K562 (cell line): ENCODE measurements around the gene ZNF701. TPM values are rescaled to one million over a fixed set of nuclear protein-coding genes. Genes with fewer than 3 reads are reported as not detected.

ENCODE experiments used
- ATAC-seq: fragments of 200-7000 bp; cut with Tn5 transposase; 3 replicates; pipeline ENCODE4 v1.9.1; 2020; ENCODE audit warnings: moderate library complexity
- BruUV-seq: library from RNA; stranded (reverse); fragments of 400-500 nt; replicated peaks from 2 replicates; lab custom pipeline; 2021; lab: Mats Ljungman, UMichigan
- CTCF ChIA-PET: fragments of 300-600 bp; formaldehyde crosslinking; extraction: SDS; loops from one replicate; lab custom pipeline; 2021; ENCODE audit warnings: low intra/inter-chr PET ratio; lab: Yijun Ruan, JAX
- POLR2A ChIA-PET: fragments of 300-600, 350-650 bp; sonication (Branson Sonifier 250); formaldehyde crosslinking; extraction: SDS; loops from one replicate; lab custom pipeline; 2021; ENCODE audit warnings: antibody characterized with exemption, inconsistent platforms; lab: Yijun Ruan, JAX
- DNase-seq, 4 experiments: peaks; one replicate each; pipeline versions ENCODE4 v3.0.0 to v3.0.0-alpha.2; 2011 to 2018; ENCODE audit warnings: low spot score in 3 of 4, mixed read lengths in 3 of 4; ENCODE audit errors: extremely low read depth in 1 of 4
- FAIRE-seq: peaks from 2 replicates; lab custom pipeline; 2011; peaks lifted over from hg19 to GRCh38; lab: Jason Lieb, UNC
- H2AFZ ChIP-seq: 2 replicates; pipeline ENCODE4 v1.6.0; 2011; ENCODE audit warnings: low read depth, low read length, control low read depth, inconsistent platforms
- H3K27ac ChIP-seq: fragments of 200-600 bp; 3 replicates; pipeline ENCODE4 v1.8.0; 2011; ENCODE audit warnings: low read depth, mild to moderate bottlenecking, control low read depth, inconsistent platforms, low read length, moderate library complexity, mixed read lengths; ENCODE audit errors: extremely low read depth
- H3K27me3 ChIP-seq, 2 experiments: fragments of 300-600 bp in 1 of 2; 2 replicates in 1 of 2; 3 replicates in 1 of 2; pipeline versions ENCODE4 v1.6.0 to v1.8.0; 2011; ENCODE audit warnings: inconsistent platforms in 2 of 2, low read length in 2 of 2, mild to moderate bottlenecking in 1 of 2, mixed read lengths in 1 of 2, moderate library complexity in 1 of 2; ENCODE audit not compliant: control insufficient read depth in 2 of 2, insufficient read depth in 2 of 2
- H3K36me3 ChIP-seq: fragments of 300-600 bp; 3 replicates; pipeline ENCODE4 v1.8.0; 2011; ENCODE audit warnings: mild to moderate bottlenecking, low read length, inconsistent platforms; ENCODE audit not compliant: control insufficient read depth, insufficient read depth
- H3K4me1 ChIP-seq, 2 experiments: fragments of 200-600 bp in 1 of 2; replicated peaks in 1 of 2; 2 replicates in 1 of 2; 3 replicates in 1 of 2; pipeline versions ENCODE4 v1.5.1 to v1.8.0; 2011; ENCODE audit warnings: inconsistent platforms in 2 of 2, low read length in 2 of 2, mild to moderate bottlenecking in 1 of 2, mixed read lengths in 1 of 2, moderate library complexity in 1 of 2; ENCODE audit not compliant: control insufficient read depth in 2 of 2, insufficient read depth in 2 of 2
- H3K4me2 ChIP-seq: 2 replicates; pipeline ENCODE4 v1.6.1; 2011; ENCODE audit warnings: low read length, control low read depth, inconsistent platforms, mixed read lengths; ENCODE audit not compliant: insufficient read depth
- H3K4me3 ChIP-seq: fragments of 200-600 bp; sonication (generic), shearing (Covaris generic); 2 replicates; pipeline ENCODE4 v1.5.1; 2016; ENCODE audit warnings: control low read depth, inconsistent platforms
- H3K79me2 ChIP-seq: fragments of 200-600 bp; 3 replicates; pipeline ENCODE4 v1.8.0; 2011; ENCODE audit warnings: low read length, inconsistent platforms; ENCODE audit not compliant: control insufficient read depth, insufficient read depth
- H3K9ac ChIP-seq, 2 experiments: 2 replicates each; pipeline versions ENCODE4 v1.6.0 to v1.6.1; 2011; ENCODE audit warnings: low read depth in 2 of 2, low read length in 2 of 2, control low read depth in 1 of 2, inconsistent platforms in 1 of 2, mild to moderate bottlenecking in 1 of 2, mixed read lengths in 1 of 2; ENCODE audit not compliant: insufficient read depth in 1 of 2
- H3K9me1 ChIP-seq: one replicate; pipeline ENCODE4 v1.6.0; 2011; ENCODE audit warnings: inconsistent platforms, mild to moderate bottlenecking, low read length, moderate library complexity; ENCODE audit not compliant: control insufficient read depth, insufficient read depth
- H3K9me3 ChIP-seq: replicated peaks from 2 replicates; pipeline ENCODE4 v1.5.1; 2011; ENCODE audit warnings: low read depth, low read length, inconsistent platforms; ENCODE audit not compliant: control insufficient read depth, insufficient read depth
- H4K20me1 ChIP-seq: replicated peaks from 2 replicates; pipeline ENCODE4 v1.6.1; 2011; ENCODE audit warnings: low read length, inconsistent platforms, mixed read lengths; ENCODE audit not compliant: control insufficient read depth, insufficient read depth
- ARID2 ChIP-seq: fragments of 450-650 bp; IDR thresholded peaks from 2 replicates; pipeline ENCODE4 v1.6.1; 2017; ENCODE audit warnings: antibody characterized with exemption, mild to moderate bottlenecking
- KDM1A ChIP-seq, 2 experiments: fragments of 450-650 bp; IDR thresholded peaks; 2 replicates each; pipeline ENCODE4 v1.6.1; 2016; ENCODE audit warnings: mild to moderate bottlenecking in 2 of 2
- RFX7 ChIP-seq: fragments of 250-450 bp; sonication (Bioruptor Pico); IDR thresholded peaks from 2 replicates; pipeline ENCODE4 v1.5.1; 2021; ENCODE audit warnings: mild to moderate bottlenecking
- SP1 ChIP-seq: sonication (generic); formaldehyde crosslinking; IDR thresholded peaks from 2 replicates; pipeline ENCODE4 v1.8.1; 2022; ENCODE audit warnings: mild to moderate bottlenecking, missing genetic modification reagents
- TCF15 ChIP-seq: fragments of 250-450 bp; sonication (Bioruptor Pico); IDR thresholded peaks from 2 replicates; pipeline ENCODE4 v1.8.0; 2022; ENCODE audit warnings: moderate library complexity, mild to moderate bottlenecking, inconsistent platforms
- ZNF165 ChIP-seq: fragments of 250-450 bp; sonication (Bioruptor Pico); IDR thresholded peaks from 2 replicates; pipeline ENCODE4 v1.4.0; 2020; ENCODE audit warnings: borderline replicate concordance
- ZNF263 ChIP-seq: sonication (generic); formaldehyde crosslinking; IDR thresholded peaks from 2 replicates; pipeline ENCODE4 v1.8.0; 2022; ENCODE audit warnings: mild to moderate bottlenecking, missing genetic modification reagents, borderline replicate concordance
- ZNF507 ChIP-seq: conservative IDR thresholded peaks from 2 replicates; pipeline ENCODE4 v1.6.1; 2017; ENCODE audit warnings: missing genetic modification characterization, missing compliant biosample characterization
- ZNF778 ChIP-seq: fragments of 450-650 bp; formaldehyde crosslinking; IDR thresholded peaks from 2 replicates; pipeline ENCODE4 v1.4.0; 2020; ENCODE audit warnings: mild to moderate bottlenecking, moderate library complexity
- WGBS: fragments of 100-300 bp; shearing (Covaris generic); methylation state at CpG from one replicate; pipeline ENCODE4 v1.1.6; 2016; ENCODE audit warnings: low coverage, mixed read lengths; ENCODE audit not compliant: insufficient coverage; ENCODE audit errors: missing lambda C conversion rate; 5-methylcytosine and 5-hydroxymethylcytosine counted together
- in situ Hi-C: fragments of 300-500 bp; cut with MboI; formaldehyde crosslinking; loops from 4 replicates; pipeline ENCODE4 v1.15.0; 2018; ENCODE audit warnings: inconsistent platforms, mixed read lengths
- intact Hi-C: fragments of 100-400 bp; cut with micrococcal nuclease; formaldehyde crosslinking; loops from 2 replicates; pipeline ENCODE4 v1.14.2; 2022
- polyA plus RNA-seq, 8 experiments: library from polyadenylated mRNA; depleted of rRNA in 4 of 8; stranded (reverse) in 5 of 8; unstranded in 3 of 8; fragments of >200 nt; fragmentation: Nextera tagmentation in 2 of 8; fragmentation: Illumina TruSeq in 1 of 8; extraction: Ambion mirVana in 2 of 8; extraction: Trizol in 1 of 8; gene quantifications; 2 replicates each; pipeline versions ENCODE4 v1.2.1 to v1.2.3, GENCODE V29; 2011 to 2014; ENCODE audit warnings: inconsistent platforms in 1 of 8, missing spikeins in 1 of 8
- total RNA-seq, 7 experiments: library from RNA; depleted of rRNA in 6 of 7; stranded (reverse); fragments of >200 nt in 6 of 7; fragmentation: Illumina TruSeq in 2 of 7; extraction: Trizol in 2 of 7; gene quantifications; 2 replicates each; pipeline versions ENCODE4 v1.2.1 to v1.2.3, GENCODE V29; 2011 to 2021; ENCODE audit warnings: low replicate concordance in 1 of 7

The ZNF701 gene
- total and polyA plus RNA-seq, 9 of the 15 experiments (the other 6 are each of a cell fraction or from before 2014, with no cell fraction given): 5.3 to 15.9 (median 10.1) TPM

- ChIA-PET POLR2A (interaction anchor here (1.1 kb wide), 1 partner anchor 11 kb away, joined by 3 read pairs; no protein-coding TSS in a partner anchor), CTCF (no interaction called here)
- H3K9me1 ChIP-seq: no peaks in the 10 kb centered on the region
- peak overlapping the region; percentile 83 for H2AFZ ChIP-seq
- H3K9ac ChIP-seq: peak overlapping the region; percentile 42 to 87; a peak in 3 of 4 replicates
- peak overlapping the region; percentile 73; the same call in 2 of the 3 replicates for H3K27ac ChIP-seq
- peak; percentile 57 for ATAC-seq
- peak overlapping the region; percentile 47 for H3K4me3 ChIP-seq
- no peaks in the 10 kb centered on the region for H3K27me3 ChIP-seq
- peaks cover 26% of the 10 kb centered on the region for H3K36me3 ChIP-seq
- no peaks in the 10 kb centered on the region for H4K20me1 ChIP-seq
- H3K4me2 ChIP-seq: peak overlapping the region; percentile 80
- DNase-seq: no peak
- H3K79me2 ChIP-seq: peaks cover 36% of the 10 kb centered on the region
- in situ Hi-C loops: no loop called here
- intact Hi-C loops: loop anchor here (10.0 kb wide), 1 partner anchor 124 kb away; no protein-coding TSS in a partner anchor
- 16% methylated on average over 10 of the region's 15 CpGs for WGBS
- H3K9me3 ChIP-seq: peaks cover 5% of the 10 kb centered on the region
- peaks cover 5 to 14% of the 10 kb centered on the region in 2 experiments; a peak in 3 of 5 replicates for H3K4me1 ChIP-seq
- no TSS peak for BruUV-seq
- FAIRE-seq: no peak
- no peak for TF ChIP-seq ZNF778 (CRISPR knock-in tag)
- no peak for TF ChIP-seq TCF15
- no peak for TF ChIP-seq RFX7 (CRISPR knock-in tag)
- TF ChIP-seq ZNF263: peak; percentile 63
- TF ChIP-seq ARID2: no peak
- TF ChIP-seq ZNF165 (CRISPR knock-in tag): no peak
- no peak for TF ChIP-seq KDM1A (IDR thresholded peaks at IDR 0.05)
- no peak for TF ChIP-seq SP1 (CRISPR knock-in tag)
- TF ChIP-seq ZNF507: no peak
These were observed 30.5 kb downstream of the ZNF701 start for GRCh38 chr19:52600639-52601024.
